ENCODE measurements around the gene ITK.

The ITK gene

GRCh38 chr5:157284458-157285212 lies 104.0 kb downstream of the ITK start:
- DNase-seq: no peak

- DNase-seq: no peak
These were observed 104.8 kb downstream of the ITK start for GRCh38 chr5:157285310-157286035.

- no peak for DNase-seq
These were observed 106.1 kb downstream of the ITK start for GRCh38 chr5:157286761-157287211.

GRCh38 chr5:157288405-157289163 lies 107.9 kb downstream of the ITK start:
- peak; percentile 87 for DNase-seq

- DNase-seq: no peak
These were observed 108.7 kb downstream of the ITK start for GRCh38 chr5:157289164-157289819.

- DNase-seq: no peak
These were observed 109.7 kb downstream of the ITK start for GRCh38 chr5:157290156-157290980.

- peak; percentile 36 for DNase-seq
These were observed 110.5 kb downstream of the ITK start for GRCh38 chr5:157290981-157291711.

GRCh38 chr5:157292599-157292998 lies 112.0 kb downstream of the ITK start:
- DNase-seq: no peak

GRCh38 chr5:157294407-157295091 lies 113.9 kb downstream of the ITK start:
- no peak for DNase-seq

GRCh38 chr5:157295247-157295646 lies 114.6 kb downstream of the ITK start:
- no peak for DNase-seq

GRCh38 chr5:157300564-157300963 lies 119.9 kb downstream of the ITK start:
- no peak for DNase-seq

GRCh38 chr5:157301066-157301465 lies 120.4 kb downstream of the ITK start:
- DNase-seq: no peak

- no peak for DNase-seq
These were observed 122.4 kb downstream of the ITK start for GRCh38 chr5:157303023-157303422.

GRCh38 chr5:157303667-157304327 lies 123.2 kb downstream of the ITK start:
- DNase-seq: peak; percentile 39
